ENCODE data around the gene BEX1.
"Not testable (repeated sequence)": the region's sequence is repeated elsewhere in the genome, so short reads cannot be mapped to it uniquely, and the experiment has no call there.

The BEX1 gene

DNA sequence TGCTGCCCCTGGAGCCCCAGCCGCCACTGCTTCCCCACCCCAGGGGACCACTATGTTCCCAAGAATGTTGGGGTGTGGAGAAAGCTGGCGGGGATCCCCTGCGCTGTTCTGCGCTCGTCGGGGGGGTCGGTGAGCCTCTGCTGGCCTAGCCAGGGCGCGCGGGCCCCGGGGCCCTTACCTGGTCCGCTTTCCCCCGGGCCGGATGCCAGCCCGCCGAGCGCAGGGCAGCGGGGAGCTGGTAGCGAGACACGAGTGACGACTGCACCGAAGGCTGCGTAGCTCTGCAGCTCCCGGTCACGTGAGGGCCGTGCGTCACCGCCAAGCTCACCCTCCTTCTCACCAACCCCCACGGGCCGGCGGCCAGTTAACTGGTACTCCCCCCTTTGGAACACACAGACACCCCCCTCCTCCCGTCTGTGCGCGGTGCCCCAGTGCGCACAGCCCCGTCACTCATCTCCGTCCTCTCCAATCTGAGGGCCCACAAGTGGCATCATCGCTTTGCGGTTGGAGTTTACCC lies at the start of gene BEX1:
BEX1 (minus strand) TSS at position 254 of the 517 bp plus-strand sequence. CDS start 897 bp downstream, outside the sequence.
- TF ChIP-seq CTCF (IDR thresholded peaks at IDR 0.05; ENCODE audit: insufficient read depth, low read depth, low read length, missing control alignments) = no peak
- no peak within 1 kb of the TSS for H3K4me3 ChIP-seq (ENCODE audit: low read length)
- DNase-seq (ENCODE audit: low read depth) = peak; percentile 5

GRCh38 chrX:103109497-103109896 lies 45.5 kb upstream of the BEX1 start:
- not testable (repeated sequence) for DNase-seq (ENCODE audit: low read depth); H3K4me3 ChIP-seq (ENCODE audit: low read length)

DNA sequence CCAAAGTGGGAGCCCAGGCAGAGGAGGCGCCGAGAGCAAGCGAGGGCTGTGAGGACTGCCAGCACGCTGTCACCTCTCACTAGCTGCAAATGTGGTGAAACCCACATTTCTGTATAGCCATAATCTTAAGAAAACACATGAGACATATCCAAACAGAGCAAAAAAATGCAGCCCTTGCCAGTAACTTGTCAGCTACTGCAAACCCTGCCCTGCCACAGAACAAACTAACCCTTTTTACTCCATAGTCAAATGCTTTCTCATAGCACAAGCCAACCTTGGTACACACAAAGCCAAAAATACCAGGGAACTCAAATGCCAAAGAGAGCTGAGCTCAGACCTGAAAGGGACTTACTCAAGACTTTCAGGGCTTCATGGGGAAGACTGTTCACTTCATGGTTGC lies 43.9 kb upstream of the BEX1 start:
- no peak overlapping the region for H3K4me3 ChIP-seq (ENCODE audit: low read length)
- TF ChIP-seq CTCF (IDR thresholded peaks at IDR 0.05; ENCODE audit: insufficient read depth, low read depth, low read length, missing control alignments) = no peak
- DNase-seq (ENCODE audit: low read depth) = no peak

GRCh38 chrX:103107227-103107737 lies 43.3 kb upstream of the BEX1 start:
- not testable (repeated sequence) for H3K4me3 ChIP-seq (ENCODE audit: low read length); DNase-seq (ENCODE audit: low read depth)

GRCh38 chrX:103104370-103104769 lies 40.4 kb upstream of the BEX1 start:
- not testable (repeated sequence) for H3K4me3 ChIP-seq (ENCODE audit: low read length); DNase-seq (ENCODE audit: low read depth)

DNA sequence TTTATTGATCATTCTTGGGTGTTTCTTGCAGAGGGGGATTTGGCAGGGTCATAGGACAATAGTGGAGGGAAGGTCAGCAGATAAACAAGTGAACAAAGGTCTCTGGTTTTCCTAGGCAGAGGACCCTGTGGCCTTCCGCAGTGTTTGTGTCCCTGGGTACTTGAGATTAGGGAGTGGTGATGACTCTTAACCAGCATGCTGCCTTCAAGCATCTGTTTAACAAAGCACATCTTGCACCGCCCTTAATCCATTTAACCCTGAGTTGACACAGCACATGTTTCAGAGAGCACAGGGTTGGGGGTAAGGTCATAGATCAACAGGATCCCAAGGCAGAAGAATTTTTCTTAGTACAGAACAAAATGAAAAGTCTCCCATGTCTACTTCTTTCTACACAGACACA lies 39.9 kb upstream of the BEX1 start:
- DNase-seq (ENCODE audit: low read depth); H3K4me3 ChIP-seq (ENCODE audit: low read length): not testable (repeated sequence)

- DNase-seq (ENCODE audit: low read depth) = no peak
- TF ChIP-seq CTCF (IDR thresholded peaks at IDR 0.05; ENCODE audit: insufficient read depth, low read depth, low read length, missing control alignments) = no peak
- H3K4me3 ChIP-seq (ENCODE audit: low read length) = no peak overlapping the region
Measured at GRCh38 chrX:103101299-103102042, 37.5 kb upstream of the BEX1 start.

GRCh38 chrX:103100484-103100883 lies 36.5 kb upstream of the BEX1 start:
- H3K4me3 ChIP-seq (ENCODE audit: low read length) = no peak overlapping the region
- TF ChIP-seq CTCF (IDR thresholded peaks at IDR 0.05; ENCODE audit: insufficient read depth, low read depth, low read length, missing control alignments) = no peak
- no peak for DNase-seq (ENCODE audit: low read depth)

DNA sequence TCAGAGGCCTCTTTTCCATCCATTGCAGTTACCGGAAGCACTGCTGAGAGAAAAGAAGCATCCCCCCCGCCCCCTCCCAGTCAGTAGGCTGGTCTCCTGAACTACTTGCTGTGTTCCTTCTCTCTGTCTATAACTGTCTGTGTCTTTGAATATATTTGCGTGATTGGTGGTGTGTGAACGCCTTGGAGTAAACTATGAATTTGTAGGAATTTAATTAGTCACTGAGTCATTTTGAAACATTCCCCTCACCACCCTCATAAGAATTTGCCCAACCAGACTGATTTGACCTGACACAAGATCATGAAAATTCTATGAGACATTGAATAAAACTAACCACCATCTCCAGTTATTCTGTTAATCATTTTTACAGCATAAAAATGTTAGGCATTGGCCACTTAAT lies 35.7 kb upstream of the BEX1 start:
- TF ChIP-seq CTCF (IDR thresholded peaks at IDR 0.05; ENCODE audit: insufficient read depth, low read depth, low read length, missing control alignments) = no peak
- no peak for DNase-seq (ENCODE audit: low read depth)
- no peak overlapping the region for H3K4me3 ChIP-seq (ENCODE audit: low read length)
